Measurements from ENCODE around the gene CABCOCO1.

The CABCOCO1 gene

DNA sequence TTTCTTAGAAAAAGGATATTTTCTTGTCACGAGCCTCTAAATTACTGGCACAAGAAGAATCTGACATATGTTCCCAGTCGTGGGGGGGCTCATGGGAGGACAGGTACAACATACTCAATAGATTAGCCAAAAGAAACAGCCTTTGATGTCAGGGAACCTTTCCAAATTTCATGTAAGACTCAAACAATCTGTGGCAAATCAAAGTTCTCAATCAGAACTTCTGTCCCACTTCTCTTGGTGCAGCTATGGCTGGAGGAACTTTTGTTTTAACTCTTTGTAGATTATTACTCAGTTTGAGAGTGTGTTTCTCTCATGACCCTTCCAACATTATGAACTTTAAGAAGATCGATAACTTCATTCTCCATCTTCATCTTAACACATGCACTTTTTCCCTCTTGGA lies 124.4 kb downstream of the CABCOCO1 start:
- no peak for DNase-seq

DNA sequence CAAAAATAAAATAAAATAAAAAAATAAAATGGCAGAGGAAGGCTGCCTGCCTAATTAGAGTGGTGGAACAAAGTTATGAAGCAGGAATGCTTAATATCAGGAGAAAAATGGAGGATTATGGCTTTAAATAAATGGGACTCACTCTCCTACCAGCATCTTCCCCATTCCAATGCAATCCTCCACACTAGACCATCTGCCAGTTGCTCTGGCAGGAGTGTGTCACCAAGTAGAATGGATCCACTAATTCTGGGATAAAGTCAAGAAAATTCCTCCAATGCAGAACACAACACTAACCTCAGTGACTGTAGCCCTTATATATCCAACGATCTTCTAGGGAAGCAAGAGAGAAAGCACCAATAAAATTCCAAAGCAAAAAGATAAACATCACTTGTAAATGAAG lies 126.3 kb downstream of the CABCOCO1 start:
- DNase-seq: no peak

DNA sequence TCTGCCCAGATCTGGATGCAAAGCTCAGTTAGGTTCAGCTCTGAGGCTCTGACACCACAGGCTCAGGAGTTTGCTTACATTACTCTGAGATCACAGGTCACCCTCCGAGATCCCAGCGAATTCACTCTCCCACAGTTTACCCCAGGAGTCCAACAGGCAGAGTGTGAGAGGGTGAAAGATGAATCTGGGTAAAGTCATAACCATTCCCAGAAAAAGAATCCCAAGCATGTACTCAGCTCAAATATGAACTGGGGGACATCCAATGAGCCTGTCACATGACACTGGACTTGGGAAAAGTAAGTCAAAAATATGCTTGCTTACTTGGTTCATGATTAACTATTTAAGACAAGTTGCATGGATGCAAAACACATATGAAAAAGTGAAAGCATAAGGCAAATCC lies 128.5 kb downstream of the CABCOCO1 start:
- DNase-seq: no peak

DNA sequence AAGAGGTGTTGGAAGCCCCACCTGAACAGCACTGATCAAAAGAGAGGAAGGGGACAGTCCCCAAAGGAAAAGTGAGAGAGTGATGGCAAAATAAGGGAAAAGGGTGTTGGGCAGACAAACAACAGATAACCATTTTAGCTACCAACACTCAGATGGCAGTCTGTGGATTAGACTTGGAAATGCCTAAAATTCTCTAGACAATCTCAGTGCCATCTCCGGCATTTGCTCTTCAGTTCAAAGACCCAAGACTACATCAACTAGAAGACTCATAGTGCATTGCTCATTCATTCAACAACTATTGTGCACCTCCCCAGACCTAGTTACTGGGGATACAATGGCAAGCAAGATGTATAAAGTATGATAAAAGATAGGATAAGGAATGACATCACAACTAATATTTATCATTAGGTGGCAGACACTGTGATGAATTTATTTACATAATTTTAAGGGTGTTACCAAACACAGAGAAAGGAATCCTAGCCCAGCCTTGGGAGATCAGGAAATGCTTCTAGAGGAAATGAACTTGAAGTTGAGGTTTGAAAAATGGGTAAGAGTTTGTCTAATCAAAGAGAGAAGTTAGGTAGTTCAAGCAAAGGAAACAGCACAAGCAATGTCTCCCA lies 129.5 kb downstream of the CABCOCO1 start:
- DNase-seq: no peak

DNA sequence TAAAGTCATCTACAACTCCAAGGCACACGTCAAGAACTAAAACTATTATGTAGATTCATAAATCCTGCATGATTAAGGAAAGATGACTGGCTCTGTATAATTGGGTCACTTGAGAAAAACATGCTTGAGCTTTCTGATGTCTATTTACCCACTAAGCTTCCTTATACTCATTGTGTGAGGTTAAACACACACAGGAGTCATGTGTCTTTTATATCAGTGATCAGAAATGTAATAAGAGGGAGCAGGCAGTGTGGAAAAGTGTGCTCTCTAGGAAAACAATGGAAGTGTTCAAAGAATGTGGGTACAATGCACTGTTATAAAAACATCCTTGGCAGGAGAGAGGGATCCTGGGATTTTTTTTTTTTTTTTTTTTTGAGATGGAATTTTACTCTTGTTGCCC lies 130.2 kb downstream of the CABCOCO1 start:
- no peak for DNase-seq

DNA sequence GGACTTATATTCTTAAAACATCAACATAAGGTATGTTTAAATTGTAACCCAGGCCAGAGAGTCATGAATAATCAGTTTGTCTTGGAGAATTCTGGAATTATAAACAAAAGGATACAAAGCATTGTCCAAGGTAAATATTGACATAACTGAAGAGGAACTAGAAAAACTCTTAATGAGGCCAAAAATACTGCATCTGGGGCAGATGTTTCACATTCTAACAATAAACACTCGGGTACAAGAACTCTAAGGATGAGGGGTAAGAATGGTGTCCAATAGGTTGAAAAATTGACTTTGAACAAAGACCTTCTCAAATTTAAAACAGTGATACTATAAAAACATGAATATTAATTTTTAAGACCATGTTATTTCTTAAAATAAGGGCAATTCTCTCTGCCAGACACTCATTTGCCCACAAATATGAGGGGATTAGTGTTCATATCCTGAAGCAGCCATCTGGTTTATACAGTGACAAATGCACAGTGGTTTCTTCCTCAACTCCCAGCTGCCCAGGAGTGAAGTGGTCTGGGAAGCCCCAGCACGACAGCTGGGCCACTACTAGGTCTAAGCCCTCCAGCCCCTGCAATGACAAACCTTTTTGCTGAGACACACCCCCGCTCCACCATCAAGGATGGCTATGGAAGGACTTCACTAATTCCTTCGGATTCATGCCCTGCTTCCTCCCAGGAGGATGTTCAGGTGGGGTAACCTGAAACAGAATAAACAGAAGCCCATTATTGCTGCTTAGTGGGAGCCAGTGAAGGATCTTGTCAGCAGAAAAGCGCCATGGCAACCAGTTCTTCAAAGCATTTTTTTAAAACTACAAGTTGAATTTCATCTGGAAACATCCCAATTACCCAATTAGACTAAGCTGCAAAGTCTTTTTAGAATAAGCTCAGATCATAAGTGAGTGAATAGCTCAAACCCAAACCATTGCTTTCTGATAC lies 131.3 kb downstream of the CABCOCO1 start:
- peak; percentile 36 for DNase-seq

DNA sequence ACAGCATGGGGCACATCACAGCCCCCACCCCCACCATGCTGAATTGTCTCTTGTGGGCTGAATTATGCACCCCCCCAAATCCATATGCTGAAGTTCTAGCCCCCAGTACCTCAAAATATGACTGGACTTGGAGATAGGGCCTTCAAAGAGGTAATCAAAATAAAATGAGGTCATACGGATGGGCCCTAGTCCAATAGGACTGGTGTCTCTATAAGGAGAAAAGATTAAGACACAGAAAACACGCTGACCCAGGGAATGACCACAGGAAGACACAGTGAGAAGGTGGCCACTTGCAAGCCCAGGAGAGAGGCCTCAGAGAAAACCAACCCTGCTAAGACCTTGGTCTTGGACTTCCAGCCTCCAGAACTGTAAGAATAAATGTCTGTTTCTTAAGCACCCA lies 132.4 kb downstream of the CABCOCO1 start:
- DNase-seq: no peak

DNA sequence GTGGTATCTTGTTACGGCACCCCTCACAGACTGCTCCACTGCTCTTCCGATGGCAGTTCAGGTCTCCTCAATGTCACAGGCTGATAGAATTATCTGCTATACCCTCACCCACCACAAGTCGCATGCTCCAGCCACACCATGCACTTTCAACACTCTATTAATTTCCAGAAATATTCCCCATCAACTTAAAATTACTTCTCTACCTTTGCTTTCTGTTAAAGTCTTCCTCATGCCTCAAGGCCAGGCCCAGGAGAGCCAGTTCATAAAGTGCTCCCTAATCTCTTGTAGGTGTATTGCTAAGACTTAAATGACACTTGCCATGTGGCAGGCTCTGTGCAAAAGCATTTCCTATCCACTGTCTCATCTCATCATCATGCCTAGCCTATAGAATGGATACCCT lies 132.8 kb downstream of the CABCOCO1 start:
- no peak for DNase-seq

DNA sequence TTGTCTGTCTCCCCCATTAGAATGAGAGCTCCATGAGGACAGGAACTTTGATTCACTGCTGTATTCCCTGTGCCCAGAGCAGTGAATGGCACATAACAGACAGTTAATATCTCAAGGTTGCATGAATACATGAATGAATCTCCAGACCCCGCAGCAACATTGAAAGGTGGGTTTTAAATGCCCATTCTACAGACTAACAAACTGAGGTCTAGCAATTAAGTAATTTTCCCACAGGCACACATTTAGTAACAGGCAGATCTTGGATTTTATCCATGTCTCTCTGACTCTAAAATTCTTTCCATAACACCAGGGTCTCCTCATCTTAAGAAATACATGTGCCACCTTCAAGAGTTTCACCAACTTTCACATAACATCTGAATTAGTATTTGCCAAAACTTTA lies 134.1 kb downstream of the CABCOCO1 start:
- no peak for DNase-seq

DNA sequence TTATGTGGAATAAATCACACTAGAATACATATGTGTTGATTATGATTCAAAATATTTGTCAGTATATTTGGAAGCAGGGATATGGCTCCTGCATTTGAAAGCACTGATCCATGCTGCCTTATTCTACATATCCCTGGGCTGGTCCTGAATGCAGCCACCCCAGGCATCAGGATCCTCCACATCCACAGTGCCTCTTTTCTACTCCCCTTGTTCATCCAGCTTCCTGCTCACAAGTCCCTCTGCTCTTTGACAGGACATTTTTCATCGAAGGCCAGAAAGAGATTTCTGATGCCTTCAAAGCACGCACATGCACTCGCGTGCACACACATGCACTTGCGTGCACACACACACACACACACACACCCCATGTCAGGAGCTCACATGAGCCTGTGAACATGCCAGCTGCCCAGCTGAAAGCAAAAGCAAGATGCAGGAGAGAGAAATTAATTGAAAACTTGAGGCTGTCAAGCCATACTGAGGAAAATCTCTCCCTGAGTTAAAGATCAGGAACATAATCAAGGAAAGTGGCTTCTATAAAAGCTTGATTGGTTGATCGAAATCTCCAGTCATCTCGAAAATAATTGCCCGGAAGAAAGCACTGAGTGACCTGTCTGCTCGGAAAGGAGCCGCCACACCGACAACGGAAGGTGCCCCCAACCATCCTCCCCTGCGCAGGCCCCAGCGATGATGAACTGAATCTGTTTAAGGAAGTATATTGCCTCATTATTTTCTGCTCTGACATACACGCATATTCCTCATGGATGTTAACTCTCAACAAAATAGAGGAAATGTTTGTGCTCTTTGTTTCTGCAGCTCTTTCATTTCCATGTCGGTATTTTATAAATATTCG lies 134.8 kb downstream of the CABCOCO1 start:
- no peak for DNase-seq

DNA sequence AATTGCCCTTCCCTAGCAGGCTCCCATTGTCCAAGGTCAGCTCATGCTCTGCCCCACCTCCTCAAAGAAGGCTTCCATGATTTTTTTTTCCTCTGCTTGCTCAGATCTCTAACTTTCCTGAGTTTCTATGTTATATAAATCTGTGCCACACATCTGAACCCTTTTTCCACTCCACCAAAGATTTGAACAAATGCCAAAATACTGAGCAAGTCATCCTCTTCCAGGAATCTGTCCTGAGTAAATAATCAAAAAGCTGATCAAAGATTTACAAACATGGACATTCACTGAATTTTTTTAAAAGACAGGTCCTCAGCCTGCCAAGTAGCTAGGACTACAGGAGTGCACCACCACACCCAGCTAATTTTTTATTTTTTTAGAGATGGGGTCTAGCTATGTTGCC lies 136.0 kb downstream of the CABCOCO1 start:
- DNase-seq: no peak

DNA sequence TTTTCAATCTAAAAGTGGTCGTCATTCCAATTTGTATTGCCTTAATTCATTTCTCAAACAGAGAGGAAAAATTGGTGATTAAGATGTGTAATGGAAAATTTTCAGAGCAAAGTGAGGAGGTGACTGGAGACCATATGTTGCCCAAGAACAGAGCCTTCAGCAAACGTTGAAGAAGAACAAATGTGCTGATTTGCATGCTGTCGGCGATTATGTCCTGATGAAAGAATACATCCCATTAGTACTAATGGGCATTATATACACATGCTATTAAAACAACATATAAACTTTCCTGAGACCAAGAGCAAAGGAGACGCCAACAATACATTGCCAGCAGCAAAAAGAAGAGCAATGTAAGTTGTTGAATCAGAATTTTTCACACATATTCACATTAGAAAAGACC lies 138.8 kb downstream of the CABCOCO1 start:
- no peak for DNase-seq

DNA sequence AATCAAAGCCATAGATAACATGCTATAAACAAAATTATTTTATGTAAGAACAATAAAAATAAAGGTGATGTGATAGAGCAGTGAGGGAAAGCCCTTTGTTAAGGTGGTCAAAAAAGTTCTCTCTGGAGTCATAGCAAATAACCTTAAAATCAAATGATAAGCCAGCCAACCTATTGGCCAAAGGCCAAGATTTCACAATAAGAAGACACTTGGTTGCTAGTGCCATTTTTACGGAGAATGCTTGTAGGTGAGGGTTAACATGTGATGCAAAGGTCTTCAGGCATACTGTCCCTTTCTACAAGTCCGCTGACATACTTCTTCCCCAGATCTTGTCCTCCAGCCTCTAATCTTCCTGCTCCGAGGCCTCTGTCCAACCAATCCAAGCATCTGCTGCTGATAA lies 140.5 kb downstream of the CABCOCO1 start:
- no peak for DNase-seq

DNA sequence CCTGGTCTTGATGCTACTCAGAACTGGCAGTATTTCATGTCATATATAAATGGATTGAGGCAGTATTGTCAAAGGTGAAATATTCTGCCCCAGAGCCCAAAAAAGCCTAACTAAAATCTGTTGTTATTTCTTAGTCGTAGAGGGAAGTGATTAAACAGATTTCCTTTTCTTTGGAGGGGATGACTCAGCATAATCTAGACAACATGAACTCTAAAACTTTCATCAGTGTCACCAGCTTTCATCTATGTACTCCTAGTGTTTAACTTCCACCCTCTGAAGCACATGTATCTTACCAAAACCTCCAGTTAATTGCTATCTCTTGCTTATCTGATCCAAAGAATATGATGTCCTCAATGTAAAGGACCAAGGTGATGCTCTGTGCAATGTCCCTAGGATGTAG lies 141.7 kb downstream of the CABCOCO1 start:
- DNase-seq: no peak

DNA sequence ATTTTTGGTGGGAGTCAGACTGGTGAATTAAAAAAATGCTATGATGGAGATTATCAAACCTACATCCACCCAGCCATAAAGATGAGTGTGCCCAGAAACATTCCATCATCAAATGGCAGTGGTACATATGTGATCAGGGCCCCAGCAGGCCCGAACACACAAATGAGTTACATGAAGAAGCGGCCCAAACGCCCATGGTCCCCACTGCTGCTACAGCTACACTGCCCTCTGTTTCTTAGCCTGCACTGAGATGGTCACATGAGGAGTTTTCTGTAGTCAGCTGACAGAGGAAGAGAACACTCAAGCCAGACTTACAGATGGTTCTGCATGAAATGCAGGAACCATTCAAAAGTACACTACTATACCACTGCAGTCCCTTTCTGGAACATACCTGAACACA lies 142.4 kb downstream of the CABCOCO1 start:
- DNase-seq: no peak

DNA sequence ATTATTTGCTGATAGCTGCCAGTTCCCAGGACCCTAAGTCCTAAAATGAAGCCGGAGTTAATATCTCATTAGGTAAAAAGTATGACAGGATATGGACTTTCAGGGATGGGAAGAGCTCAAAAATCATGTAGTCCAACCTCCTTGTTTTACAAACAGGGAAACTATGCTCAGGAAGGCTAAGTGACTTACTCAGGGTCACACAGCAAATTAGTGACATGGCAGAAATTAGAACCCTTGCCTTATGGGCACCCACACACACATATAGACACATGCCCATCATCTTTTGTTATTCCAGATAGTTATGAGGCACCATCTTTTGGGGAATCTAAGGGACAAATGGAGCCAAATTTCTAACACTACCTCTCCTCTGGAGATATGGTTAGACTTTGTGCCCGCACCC lies 147.5 kb downstream of the CABCOCO1 start:
- no peak for DNase-seq

DNA sequence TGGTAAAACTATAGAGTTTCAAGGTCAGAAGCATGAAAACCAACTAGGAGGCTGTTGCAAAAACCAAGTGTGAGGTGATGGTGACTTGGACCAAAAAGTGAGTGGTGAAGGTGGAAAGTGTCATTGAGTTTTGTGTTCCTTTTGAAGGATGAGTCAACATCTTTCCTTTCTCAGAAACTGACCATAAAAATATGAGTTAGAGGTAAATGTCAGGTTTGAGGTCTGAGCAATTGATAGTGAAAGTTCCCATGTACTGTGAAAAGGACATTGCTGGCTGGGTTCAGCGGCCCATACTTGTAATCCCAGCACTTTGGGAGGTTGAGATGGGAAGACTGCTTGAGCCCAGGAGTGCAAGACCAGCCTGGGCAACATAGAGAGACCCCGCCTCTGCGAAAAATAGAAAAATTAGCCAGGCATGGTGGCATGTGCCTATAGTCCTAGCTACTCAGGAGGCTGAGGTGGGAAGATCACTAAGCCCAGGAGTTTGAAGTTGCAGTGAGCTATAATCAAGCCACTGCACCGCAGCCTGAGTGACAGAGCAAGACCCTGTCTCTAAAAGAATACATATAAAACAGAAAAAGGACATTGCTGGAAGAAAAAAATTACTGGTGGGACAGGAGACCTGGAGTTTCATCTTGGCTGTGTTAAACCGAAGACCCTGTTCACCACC lies 149.5 kb downstream of the CABCOCO1 start:
- DNase-seq: no peak

DNA sequence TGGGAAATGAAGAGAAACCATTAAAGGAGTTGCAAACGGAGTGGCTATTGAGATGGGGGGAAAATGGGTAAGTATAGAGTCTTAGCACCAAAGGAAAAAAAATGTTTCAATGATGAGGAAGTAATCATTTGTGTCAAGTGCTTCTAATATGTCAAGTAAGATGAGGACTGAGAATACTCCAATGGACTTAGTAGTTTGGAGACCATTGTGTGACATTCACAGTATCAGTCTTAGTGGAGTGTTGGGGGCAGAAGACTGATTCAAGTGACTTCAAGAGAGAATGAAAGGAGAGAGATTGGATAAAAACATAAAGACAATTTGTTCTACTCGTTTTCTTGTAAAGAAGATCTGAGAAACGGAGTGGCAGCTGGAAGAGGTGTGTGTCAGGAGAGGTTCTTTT lies 150.2 kb downstream of the CABCOCO1 start:
- no peak for DNase-seq

DNA sequence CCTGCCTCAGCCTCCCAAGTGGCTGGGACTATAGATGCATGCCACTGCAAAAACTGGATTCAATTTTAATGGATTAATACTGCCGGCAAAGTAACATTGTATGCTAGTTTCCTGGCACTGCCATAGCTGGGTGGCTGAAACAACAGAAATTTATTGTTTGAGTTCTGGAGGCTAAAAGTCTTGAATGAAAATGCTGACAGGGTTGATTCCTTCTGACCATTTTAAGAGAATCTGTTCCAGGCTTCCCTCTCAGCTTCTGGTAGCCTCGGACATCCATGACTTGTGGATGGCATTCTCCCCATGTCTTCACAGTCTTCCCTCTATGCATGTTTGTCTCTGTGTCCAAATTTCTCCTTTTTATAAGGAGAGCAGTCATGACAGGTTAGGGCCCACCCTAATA lies 151.4 kb downstream of the CABCOCO1 start:
- no peak for DNase-seq

DNA sequence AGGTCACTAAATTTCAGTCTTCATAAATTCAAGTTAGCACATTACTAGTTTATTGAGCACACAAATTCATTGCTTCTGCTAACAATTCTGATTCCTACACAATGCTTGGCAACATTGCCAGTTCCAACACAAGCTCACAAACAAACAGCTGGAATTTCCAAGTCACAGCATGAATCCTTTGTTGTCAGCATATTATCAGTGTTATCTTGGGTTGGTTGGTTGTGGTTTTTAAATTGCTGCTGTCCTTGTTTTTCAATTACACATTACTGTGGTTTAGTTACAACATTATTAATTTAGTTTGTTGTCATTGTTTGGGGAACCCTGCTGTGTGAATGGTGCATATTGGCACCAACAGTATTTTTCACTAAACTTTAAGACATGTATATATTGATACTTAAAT lies 152.8 kb downstream of the CABCOCO1 start:
- DNase-seq: no peak

All from NCI-H1105 (cell line).